ENCODE measurements around the gene XYLT1.

DNA sequence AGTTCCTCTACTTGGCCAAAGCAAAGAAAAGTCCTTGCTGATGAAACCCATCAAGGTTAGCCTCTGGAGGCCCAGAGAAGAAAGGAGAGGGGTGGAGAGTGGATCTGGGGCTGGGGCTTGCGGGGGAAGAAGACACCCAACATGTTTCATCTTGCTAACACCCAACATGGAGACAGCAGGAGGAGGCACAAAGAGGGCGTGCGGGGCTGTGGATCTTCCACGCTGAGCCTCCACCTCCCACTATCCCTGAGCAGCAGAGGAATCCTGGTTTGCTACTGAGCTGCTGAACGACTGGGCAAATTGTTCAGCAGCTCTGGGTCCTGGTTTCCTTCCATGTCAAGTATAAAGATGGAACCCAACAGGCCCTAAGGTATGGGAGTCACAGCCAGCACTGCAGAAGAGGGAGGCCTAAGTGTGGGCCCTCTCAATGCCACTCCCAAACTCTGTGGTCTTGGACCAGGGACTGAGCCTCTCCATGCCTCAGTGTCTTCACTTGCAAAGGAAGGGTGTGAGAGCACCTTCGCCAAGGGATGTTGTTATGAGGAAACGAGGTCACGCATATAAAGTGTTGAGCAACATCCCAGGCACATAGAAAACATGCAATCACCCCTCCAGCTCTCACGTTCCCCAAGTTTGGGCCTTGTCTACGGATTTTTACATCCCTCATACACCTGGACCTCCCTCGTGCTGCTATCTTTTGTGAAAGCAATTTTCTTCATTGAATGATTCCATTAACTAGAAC, 122.5 kb downstream of the XYLT1 start:
- TF ChIP-seq POLR2A (IDR thresholded peaks at IDR 0.05; ENCODE audit: low read depth, low read length) (no peak), POLR2AphosphoS5 (IDR thresholded peaks at IDR 0.05; ENCODE audit: low read depth, low read length) (no peak)
